SK-N-SH (cell line): ENCODE results near the gene PRKACA. TPM values are rescaled to one million over a fixed set of nuclear protein-coding genes. Genes with fewer than 3 reads are reported as not detected.

ENCODE experiments used
- CTCF ChIA-PET: fragments of 300-600, 350-600 bp; formaldehyde crosslinking; extraction: SDS; loops from one replicate; lab custom pipeline; 2021; lab: Yijun Ruan, JAX
- POLR2A ChIA-PET: fragments of 350-600 bp; sonication (Branson Sonifier 250); formaldehyde crosslinking; extraction: SDS; loops from one replicate; lab custom pipeline; 2020; ENCODE audit warnings: antibody characterized with exemption, inconsistent platforms; lab: Yijun Ruan, JAX
- DNase-seq: peaks from one replicate; pipeline ENCODE4 v3.0.0; 2012
- H2AFZ ChIP-seq: fragments of 200-600 bp; sonication (generic); 2 replicates; pipeline ENCODE4 v1.8.1; 2016; ENCODE audit warnings: antibody characterized with exemption, mild to moderate bottlenecking, low read depth
- H3F3A ChIP-seq: fragments of 200-600 bp; sonication (generic); replicated peaks from 2 replicates; pipeline ENCODE3; 2016; ENCODE audit warnings: antibody characterized with exemption, mild to moderate bottlenecking; ENCODE audit not compliant: insufficient read depth
- H3K27ac ChIP-seq, 2 experiments: fragments of 200-500 bp in 1 of 2; fragments of 200-600 bp in 1 of 2; sonication (Bioruptor generic) in 1 of 2; sonication (generic), shearing (Covaris generic) in 1 of 2; 2 replicates each; pipeline versions ENCODE4 v1.5.1 to v1.6.1; 2014 to 2016; ENCODE audit warnings: low read depth in 2 of 2, inconsistent platforms in 1 of 2, low read length in 1 of 2, mild to moderate bottlenecking in 1 of 2, mixed read lengths in 1 of 2
- H3K27me3 ChIP-seq: fragments of 200-600 bp; sonication (generic), shearing (Covaris generic); 2 replicates; pipeline ENCODE4 v1.6.1; 2016; ENCODE audit warnings: mixed run types; ENCODE audit not compliant: insufficient read depth
- H3K36me3 ChIP-seq, 2 experiments: fragments of 200-500 bp in 1 of 2; fragments of 200-600 bp in 1 of 2; sonication (Bioruptor generic) in 1 of 2; sonication (generic) in 1 of 2; replicated peaks in 1 of 2; 2 replicates each; pipeline versions ENCODE3 to v1.5.1; 2014 to 2016; ENCODE audit warnings: low read length in 1 of 2, mild to moderate bottlenecking in 1 of 2; ENCODE audit not compliant: insufficient read depth in 2 of 2, control insufficient read depth in 1 of 2
- H3K4me1 ChIP-seq, 2 experiments: fragments of 200-500 bp in 1 of 2; fragments of 200-600 bp in 1 of 2; sonication (Bioruptor generic) in 1 of 2; sonication (generic), shearing (Covaris generic) in 1 of 2; 2 replicates each; pipeline versions ENCODE4 v1.5.1 to v1.6.1; 2014 to 2016; ENCODE audit warnings: low read depth in 1 of 2, low read length in 1 of 2, mixed run types in 1 of 2; ENCODE audit not compliant: insufficient read depth in 2 of 2, control insufficient read depth in 1 of 2
- H3K4me2 ChIP-seq: fragments of 200-600 bp; sonication (generic), shearing (Covaris generic); 2 replicates; pipeline ENCODE4 v1.6.1; 2017; ENCODE audit warnings: mixed run types
- H3K4me3 ChIP-seq, 2 experiments: fragments of 200-500 bp in 1 of 2; fragments of 200-600 bp in 1 of 2; sonication (Bioruptor generic) in 1 of 2; sonication (generic), shearing (Covaris generic) in 1 of 2; 2 replicates each; pipeline versions ENCODE4 v1.5.1 to v1.8.1; 2014 to 2016; ENCODE audit warnings: low read depth in 2 of 2, inconsistent platforms in 1 of 2, low read length in 1 of 2, mild to moderate bottlenecking in 1 of 2, mixed read lengths in 1 of 2, moderate library complexity in 1 of 2
- H3K79me2 ChIP-seq: fragments of 200-600 bp; sonication (generic); 2 replicates; pipeline ENCODE4 v1.8.1; 2017; ENCODE audit warnings: mild to moderate bottlenecking; ENCODE audit not compliant: insufficient read depth
- H3K9ac ChIP-seq: fragments of 200-600 bp; sonication (generic); 2 replicates; pipeline ENCODE4 v1.6.1; 2017; ENCODE audit warnings: mixed run types
- H3K9me2 ChIP-seq: fragments of 200-600 bp; sonication (generic); 2 replicates; pipeline ENCODE4 v1.6.1; 2017; ENCODE audit warnings: mixed run types
- H3K9me3 ChIP-seq: fragments of 200-600 bp; sonication (generic); 2 replicates; pipeline ENCODE4 v1.6.1; 2017; ENCODE audit warnings: mixed run types, mild to moderate bottlenecking, moderate library complexity
- H4K20me1 ChIP-seq: fragments of 200-600 bp; sonication (generic); 2 replicates; pipeline ENCODE4 v1.6.1; 2017; ENCODE audit warnings: mild to moderate bottlenecking, mixed run types; ENCODE audit not compliant: insufficient read depth
- CHD2 ChIP-seq: fragments of 150-350 bp; IDR thresholded peaks from 2 replicates; pipeline ENCODE4 v1.6.1; 2018; ENCODE audit warnings: low read length; ENCODE audit not compliant: partially characterized antibody
- FOSL2 ChIP-seq: IDR thresholded peaks from 2 replicates; pipeline ENCODE4 v1.4.0; 2012; ENCODE audit warnings: low read depth, mild to moderate bottlenecking, moderate library complexity, borderline replicate concordance
- GABPA ChIP-seq: IDR thresholded peaks from 2 replicates; pipeline ENCODE4 v1.4.0; 2012; ENCODE audit warnings: low read depth, mild to moderate bottlenecking
- IRF3 ChIP-seq: fragments of 150-350 bp; IDR thresholded peaks from 2 replicates; pipeline ENCODE4 v1.6.1; 2016; ENCODE audit warnings: mild to moderate bottlenecking, low read depth, low read length
- MEF2A ChIP-seq: IDR thresholded peaks from 2 replicates; pipeline ENCODE4 v1.4.0; 2012; ENCODE audit warnings: low read depth, borderline replicate concordance
- NRF1 ChIP-seq: IDR thresholded peaks from 2 replicates; pipeline ENCODE4 v1.6.1; 2012; ENCODE audit warnings: low read depth, mild to moderate bottlenecking, low read length
- PBX3 ChIP-seq: IDR thresholded peaks from 2 replicates; pipeline ENCODE4; 2012
- RAD21 ChIP-seq: IDR thresholded peaks from 2 replicates; pipeline ENCODE4 v1.6.1; 2012; ENCODE audit warnings: mild to moderate bottlenecking, low read length
- RFX5 ChIP-seq: IDR thresholded peaks from 2 replicates; pipeline ENCODE4 v1.6.1; 2012; ENCODE audit warnings: mild to moderate bottlenecking, improper control_type of control experiment, low read length
- RXRA ChIP-seq: IDR thresholded peaks from 2 replicates; pipeline ENCODE4 v1.4.0; 2012; ENCODE audit warnings: low read depth, mild to moderate bottlenecking, borderline replicate concordance
- TAF1 ChIP-seq: IDR thresholded peaks from 2 replicates; pipeline ENCODE4 v1.6.1; 2012; ENCODE audit warnings: low read depth, mild to moderate bottlenecking, low read length, moderate library complexity, borderline replicate concordance
- TEAD4 ChIP-seq: IDR thresholded peaks from 2 replicates; pipeline ENCODE4 v1.4.0; 2012; ENCODE audit warnings: mild to moderate bottlenecking, borderline replicate concordance; ENCODE audit not compliant: insufficient read depth
- USF1 ChIP-seq: IDR thresholded peaks from 2 replicates; pipeline ENCODE4 v1.4.0; 2012; ENCODE audit warnings: low read depth, borderline replicate concordance
- USF2 ChIP-seq: fragments of 150-350 bp; IDR thresholded peaks from 2 replicates; pipeline ENCODE4 v1.6.1; 2017; ENCODE audit warnings: antibody characterized with exemption, low read length, low read depth, borderline replicate concordance
- WGBS: methylation state at CpG from one replicate; pipeline ENCODE4 v1.1.6; 2017; ENCODE audit warnings: low lambda C conversion rate; 5-methylcytosine and 5-hydroxymethylcytosine counted together
- polyA plus RNA-seq, 3 experiments: library from polyadenylated mRNA; depleted of rRNA; stranded (reverse); fragments of >200 nt; gene quantifications; 2 replicates each; pipeline ENCODE4 v1.2.3, GENCODE V29; 2012

The PRKACA gene
- polyA plus RNA-seq, 1 of the 3 experiments (the other 2 are of a cell fraction) = 48.4 TPM

GRCh38 chr19:14089412-14089661, 28.2 kb downstream of the PRKACA start:
- TF ChIP-seq RXRA (no peak), PBX3 (no peak), TEAD4 (no peak), RFX5 (no peak), TAF1 (no peak), CHD2 (no peak), IRF3 (no peak), USF2 (no peak), USF1 (no peak), RAD21 (no peak), FOSL2 (no peak), GABPA (no peak), MEF2A (no peak), NRF1 (no peak)
- ChIA-PET POLR2A (no interaction called here), CTCF (interaction anchor here (0.6 to 5.4 kb wide), 8 partner anchors 8 to 259 kb away, joined by 3 to 19 read pairs (median 8); partner anchors contain the start of genes ASF1B and MISP3)
- Histone ChIP-seq H3K4me3 (peak overlapping the region; percentile 57 to 64), H3K9ac (no peak overlapping the region), H3K9me3 (peaks cover 8% of the 10 kb centered on the region; the same call in 1 of the 2 replicates), H2AFZ (no peak overlapping the region), H3F3A (peaks cover 20% of the 10 kb centered on the region), H3K4me2 (peak overlapping the region; percentile 71), H3K79me2 (no peaks in the 10 kb centered on the region; the same call in 1 of the 2 replicates), H3K27ac (peak overlapping the region in 1 of 2 experiments; percentile 32; a peak in 2 of 4 replicates), H3K9me2 (no peaks in the 10 kb centered on the region), H3K36me3 (peaks cover 16 to 18% of the 10 kb centered on the region in 2 experiments), H3K27me3 (no peaks in the 10 kb centered on the region), H3K4me1 (peaks cover 0 to 10% of the 10 kb centered on the region in 2 experiments; a peak in 1 of 4 replicates), H4K20me1 (peaks cover 4% of the 10 kb centered on the region; the same call in 1 of the 2 replicates)
- DNase-seq = peak; percentile 42
- WGBS = 35% methylated on average over 16 of the region's 16 CpGs
